ENCODE measurements around the gene DENND2D.

- TF ChIP-seq CTCF (IDR thresholded peaks at IDR 0.05; ENCODE audit: low read depth, low read length, poor library complexity, severe bottlenecking), result no peak
- no peak for TF ChIP-seq EZH2phosphoT487 (IDR thresholded peaks at IDR 0.05; ENCODE audit: borderline replicate concordance, low read length)
Measured at GRCh38 chr1:111139324-111139955, 61.0 kb downstream of the DENND2D start.
